Esophagus squamous epithelium (tissue), 4 donors: ENCODE measurements around the gene CDC14A.

ENCODE experiments used
- POLR2A ChIP-seq, 4 donors: fragments of 450-650 bp; IDR thresholded peaks; one replicate each; pipeline ENCODE4 v1.6.1; 2017; ENCODE audit warnings: antibody characterized with exemption in 4 of 4, mild to moderate bottlenecking in 4 of 4, moderate library complexity in 3 of 4
- TF ChIP-seq, protein P1 (sequence below), 6 experiments: fragments of 450-650 bp in 4 of 6; fragments of 200-600 bp in 2 of 6; sonication (generic) in 2 of 6; IDR thresholded peaks; one replicate each; pipeline ENCODE4 v1.5.1; 2016 to 2019; ENCODE audit warnings: antibody characterized with exemption in 6 of 6, mild to moderate bottlenecking in 4 of 6, moderate library complexity in 4 of 6

- no peak for TF ChIP-seq POLR2A (IDR thresholded peaks at IDR 0.05)
- TF ChIP-seq, protein P1, sequence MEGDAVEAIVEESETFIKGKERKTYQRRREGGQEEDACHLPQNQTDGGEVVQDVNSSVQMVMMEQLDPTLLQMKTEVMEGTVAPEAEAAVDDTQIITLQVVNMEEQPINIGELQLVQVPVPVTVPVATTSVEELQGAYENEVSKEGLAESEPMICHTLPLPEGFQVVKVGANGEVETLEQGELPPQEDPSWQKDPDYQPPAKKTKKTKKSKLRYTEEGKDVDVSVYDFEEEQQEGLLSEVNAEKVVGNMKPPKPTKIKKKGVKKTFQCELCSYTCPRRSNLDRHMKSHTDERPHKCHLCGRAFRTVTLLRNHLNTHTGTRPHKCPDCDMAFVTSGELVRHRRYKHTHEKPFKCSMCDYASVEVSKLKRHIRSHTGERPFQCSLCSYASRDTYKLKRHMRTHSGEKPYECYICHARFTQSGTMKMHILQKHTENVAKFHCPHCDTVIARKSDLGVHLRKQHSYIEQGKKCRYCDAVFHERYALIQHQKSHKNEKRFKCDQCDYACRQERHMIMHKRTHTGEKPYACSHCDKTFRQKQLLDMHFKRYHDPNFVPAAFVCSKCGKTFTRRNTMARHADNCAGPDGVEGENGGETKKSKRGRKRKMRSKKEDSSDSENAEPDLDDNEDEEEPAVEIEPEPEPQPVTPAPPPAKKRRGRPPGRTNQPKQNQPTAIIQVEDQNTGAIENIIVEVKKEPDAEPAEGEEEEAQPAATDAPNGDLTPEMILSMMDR (IDR thresholded peaks at IDR 0.05) = no peak
These were observed 43.5 kb upstream of the CDC14A start for GRCh38 chr1:100308777-100309176.
